Neutrophil (primary cell): Measurements from ENCODE around the gene CRTC3.

ENCODE experiments used
- H3K27ac ChIP-seq: fragments of 200-600 bp; sonication (generic); 2 replicates; pipeline ENCODE4 v1.5.1; 2016; ENCODE audit warnings: mild to moderate bottlenecking, moderate library complexity
- H3K27me3 ChIP-seq: fragments of 200-600 bp; sonication (generic); 2 replicates; pipeline ENCODE4 v1.6.0; 2016; ENCODE audit warnings: mild to moderate bottlenecking
- H3K36me3 ChIP-seq: fragments of 200-600 bp; sonication (generic); 2 replicates; pipeline ENCODE4 v1.5.1; 2017
- H3K4me1 ChIP-seq, 2 experiments: fragments of 200-600 bp in 1 of 2; sonication (generic) in 1 of 2; 1 replicate in 1 of 2; 2 replicates in 1 of 2; pipeline versions ENCODE4 v1.5.1 to v1.6.1; 2013 to 2016; ENCODE audit warnings: low read depth in 1 of 2, low read length in 1 of 2, mild to moderate bottlenecking in 1 of 2, moderate library complexity in 1 of 2; ENCODE audit not compliant: control insufficient read depth in 1 of 2, insufficient read depth in 1 of 2
- H3K4me3 ChIP-seq, 2 experiments: fragments of 200-600 bp in 1 of 2; sonication (generic) in 1 of 2; 1 replicate in 1 of 2; 2 replicates in 1 of 2; pipeline ENCODE4 v1.5.1; 2013 to 2016; ENCODE audit warnings: low read depth in 1 of 2, low read length in 1 of 2, mild to moderate bottlenecking in 1 of 2, moderate library complexity in 1 of 2
- H3K9me3 ChIP-seq: fragments of 200-600 bp; sonication (generic); 2 replicates; pipeline ENCODE4 v1.5.1; 2016
- TF ChIP-seq, protein P1 (sequence below): fragments of 200-600 bp; sonication (generic); IDR thresholded peaks from 2 replicates; pipeline ENCODE4 v1.5.1; 2016; ENCODE audit warnings: antibody characterized with exemption

The CRTC3 gene

DNA sequence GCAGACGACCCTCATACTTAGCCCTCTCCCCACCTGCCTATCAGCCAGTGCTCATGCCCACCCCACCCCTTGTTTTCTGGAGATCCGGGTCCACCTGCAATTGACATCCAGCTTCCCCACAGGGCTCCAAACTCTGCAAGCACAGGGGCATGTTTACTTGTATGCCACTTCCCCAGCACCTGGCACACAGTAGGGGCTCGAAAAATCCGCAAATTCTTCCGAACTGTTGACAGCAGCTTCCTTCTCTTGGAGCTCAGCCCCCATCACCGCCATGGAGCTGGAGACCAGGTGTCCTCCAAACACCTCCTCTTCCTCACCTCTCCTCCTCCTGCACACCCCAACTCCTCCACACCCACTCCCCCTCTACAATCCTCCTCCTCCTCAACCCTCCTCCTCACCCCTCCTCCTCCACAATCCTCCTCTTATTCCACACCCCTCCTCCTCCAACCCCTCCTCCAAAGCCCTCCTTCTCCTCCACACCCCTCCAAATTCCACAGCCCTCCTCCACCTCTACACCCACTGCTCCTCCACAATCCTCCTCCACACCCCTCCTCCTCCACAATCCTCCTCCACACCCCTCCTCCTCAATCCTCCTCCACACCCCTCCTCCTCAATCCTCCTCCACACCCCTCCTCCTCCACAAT is 117.1 kb downstream of the CRTC3 start:
- H3K36me3 ChIP-seq: peaks cover 15% of the 10 kb centered on the region
- no peak overlapping the region for H3K27ac ChIP-seq
- H3K27me3 ChIP-seq: peaks cover 55% of the 10 kb centered on the region
- TF ChIP-seq, protein P1, sequence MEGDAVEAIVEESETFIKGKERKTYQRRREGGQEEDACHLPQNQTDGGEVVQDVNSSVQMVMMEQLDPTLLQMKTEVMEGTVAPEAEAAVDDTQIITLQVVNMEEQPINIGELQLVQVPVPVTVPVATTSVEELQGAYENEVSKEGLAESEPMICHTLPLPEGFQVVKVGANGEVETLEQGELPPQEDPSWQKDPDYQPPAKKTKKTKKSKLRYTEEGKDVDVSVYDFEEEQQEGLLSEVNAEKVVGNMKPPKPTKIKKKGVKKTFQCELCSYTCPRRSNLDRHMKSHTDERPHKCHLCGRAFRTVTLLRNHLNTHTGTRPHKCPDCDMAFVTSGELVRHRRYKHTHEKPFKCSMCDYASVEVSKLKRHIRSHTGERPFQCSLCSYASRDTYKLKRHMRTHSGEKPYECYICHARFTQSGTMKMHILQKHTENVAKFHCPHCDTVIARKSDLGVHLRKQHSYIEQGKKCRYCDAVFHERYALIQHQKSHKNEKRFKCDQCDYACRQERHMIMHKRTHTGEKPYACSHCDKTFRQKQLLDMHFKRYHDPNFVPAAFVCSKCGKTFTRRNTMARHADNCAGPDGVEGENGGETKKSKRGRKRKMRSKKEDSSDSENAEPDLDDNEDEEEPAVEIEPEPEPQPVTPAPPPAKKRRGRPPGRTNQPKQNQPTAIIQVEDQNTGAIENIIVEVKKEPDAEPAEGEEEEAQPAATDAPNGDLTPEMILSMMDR: no peak
- H3K4me3 ChIP-seq: no peak overlapping the region
- no peaks in the 10 kb centered on the region for H3K9me3 ChIP-seq
- peaks cover 9 to 10% of the 10 kb centered on the region in 2 experiments for H3K4me1 ChIP-seq

DNA sequence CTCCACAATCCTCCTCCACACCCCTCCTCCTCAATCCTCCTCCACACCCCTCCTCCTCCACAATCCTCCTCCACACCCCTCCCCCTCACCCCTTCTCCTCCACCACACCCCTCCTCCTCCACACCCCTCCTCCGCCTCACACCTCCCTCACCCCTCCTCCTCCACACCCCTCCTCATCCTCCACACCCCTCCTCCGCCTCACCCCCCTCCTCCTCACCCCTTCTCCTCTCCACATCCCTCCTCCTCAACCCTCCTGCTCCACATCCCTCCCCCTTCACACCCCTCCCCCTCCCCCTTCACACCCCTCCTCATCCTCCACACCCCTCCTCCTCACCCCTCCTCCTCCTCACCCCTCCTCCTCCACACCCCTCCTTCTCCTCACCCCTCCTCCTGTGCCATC is 117.6 kb downstream of the CRTC3 start:
- Histone ChIP-seq H3K9me3 (no peaks in the 10 kb centered on the region), H3K4me1 (peaks cover 9 to 10% of the 10 kb centered on the region in 2 experiments), H3K4me3 (no peak overlapping the region), H3K27ac (no peak overlapping the region), H3K36me3 (peaks cover 10% of the 10 kb centered on the region), H3K27me3 (peaks cover 49% of the 10 kb centered on the region)
- TF ChIP-seq, protein P1: no peak

DNA sequence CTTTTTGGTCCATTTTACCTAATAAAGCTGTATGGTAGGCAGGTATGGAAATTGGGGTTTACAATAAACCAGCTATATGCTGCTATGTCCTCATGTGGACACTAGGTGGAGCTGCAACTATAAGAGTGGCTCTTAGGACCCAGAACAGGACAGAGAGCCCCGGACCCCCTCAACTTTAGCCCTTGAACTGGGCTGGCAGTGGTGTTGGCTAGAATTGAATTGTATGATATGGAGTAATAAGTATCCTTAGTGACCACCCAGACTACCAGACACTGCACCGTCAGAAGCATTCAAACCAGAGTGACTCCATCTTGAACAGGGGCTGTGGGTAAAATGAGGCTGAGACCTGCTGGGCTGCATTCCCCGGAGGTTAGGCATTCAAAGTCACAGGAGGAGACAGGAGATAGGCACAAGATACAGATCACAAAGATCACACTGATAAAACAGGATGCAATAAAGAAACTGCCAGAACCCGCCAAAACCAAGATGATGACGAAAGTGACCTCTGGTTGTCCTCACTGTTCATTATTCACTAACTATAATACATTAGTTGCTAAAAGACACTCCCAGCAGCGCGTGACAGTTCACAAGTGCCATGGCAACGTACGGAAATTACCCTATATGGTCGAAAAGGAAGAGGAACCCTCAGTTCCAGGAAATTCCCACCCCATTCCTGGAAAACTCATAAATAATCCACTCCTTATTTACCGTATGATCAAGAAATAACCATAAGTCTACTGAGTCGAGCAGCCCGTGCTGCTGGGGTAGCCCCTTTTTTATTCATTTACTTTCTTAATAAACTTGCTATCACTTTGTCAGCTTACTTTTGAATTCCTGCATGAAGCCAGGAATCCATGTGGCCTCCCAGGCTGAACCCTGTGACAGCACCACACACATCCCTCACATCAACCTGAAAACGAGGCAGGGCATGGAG is 118.7 kb downstream of the CRTC3 start:
- H3K4me1 ChIP-seq: peaks cover 9 to 10% of the 10 kb centered on the region in 2 experiments
- H3K36me3 ChIP-seq: no peaks in the 10 kb centered on the region
- H3K9me3 ChIP-seq: no peaks in the 10 kb centered on the region
- no peak overlapping the region for H3K27ac ChIP-seq
- peak overlapping the region in 1 of 2 experiments; percentile 16 for H3K4me3 ChIP-seq
- TF ChIP-seq, protein P1: peak; percentile 90
- H3K27me3 ChIP-seq: peaks cover 38% of the 10 kb centered on the region

DNA sequence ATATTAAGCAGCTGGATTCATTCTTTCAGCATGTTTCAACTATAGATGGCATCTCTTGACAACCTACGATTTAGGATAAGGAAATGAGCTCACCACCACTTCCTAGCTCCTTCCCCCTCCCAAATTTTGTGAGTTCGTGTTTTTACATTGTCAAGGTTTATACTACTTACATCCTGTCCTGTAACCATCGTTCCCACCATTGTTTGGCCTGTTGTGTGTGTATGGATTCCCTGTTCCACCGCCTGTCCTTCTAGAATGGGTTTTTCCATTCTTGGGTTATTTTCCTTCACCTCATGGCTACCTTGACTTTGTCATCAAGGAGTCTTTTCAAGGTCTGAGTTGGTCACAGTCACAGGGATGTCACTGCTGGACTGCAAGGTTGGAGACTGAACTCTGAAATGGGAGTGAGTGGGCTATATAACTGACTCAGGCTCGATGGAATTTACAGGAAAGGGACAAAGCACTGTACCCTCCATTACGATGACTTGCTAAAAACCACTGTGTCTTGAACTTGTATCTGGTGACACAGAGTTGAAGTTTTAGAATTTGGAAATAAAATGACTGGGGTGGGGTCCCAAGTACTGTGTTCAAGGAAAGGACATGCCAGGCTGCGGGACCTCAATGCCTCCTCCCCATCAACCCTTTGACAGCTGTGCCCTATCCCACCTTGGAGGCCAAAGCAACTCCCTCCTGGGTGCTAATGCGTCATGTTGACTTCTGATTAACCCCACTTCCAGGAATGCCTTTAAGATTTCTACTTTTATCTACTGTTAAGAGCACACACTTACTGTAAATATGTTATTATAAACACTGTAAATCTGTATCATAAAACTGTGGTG is 120.6 kb downstream of the CRTC3 start:
- H3K27me3 ChIP-seq: peaks cover 20% of the 10 kb centered on the region
- no peaks in the 10 kb centered on the region for H3K36me3 ChIP-seq
- no peak overlapping the region for H3K4me3 ChIP-seq
- no peaks in the 10 kb centered on the region for H3K9me3 ChIP-seq
- TF ChIP-seq, protein P1: no peak
- H3K27ac ChIP-seq: no peak overlapping the region
- H3K4me1 ChIP-seq: peaks cover 9 to 10% of the 10 kb centered on the region in 2 experiments

DNA sequence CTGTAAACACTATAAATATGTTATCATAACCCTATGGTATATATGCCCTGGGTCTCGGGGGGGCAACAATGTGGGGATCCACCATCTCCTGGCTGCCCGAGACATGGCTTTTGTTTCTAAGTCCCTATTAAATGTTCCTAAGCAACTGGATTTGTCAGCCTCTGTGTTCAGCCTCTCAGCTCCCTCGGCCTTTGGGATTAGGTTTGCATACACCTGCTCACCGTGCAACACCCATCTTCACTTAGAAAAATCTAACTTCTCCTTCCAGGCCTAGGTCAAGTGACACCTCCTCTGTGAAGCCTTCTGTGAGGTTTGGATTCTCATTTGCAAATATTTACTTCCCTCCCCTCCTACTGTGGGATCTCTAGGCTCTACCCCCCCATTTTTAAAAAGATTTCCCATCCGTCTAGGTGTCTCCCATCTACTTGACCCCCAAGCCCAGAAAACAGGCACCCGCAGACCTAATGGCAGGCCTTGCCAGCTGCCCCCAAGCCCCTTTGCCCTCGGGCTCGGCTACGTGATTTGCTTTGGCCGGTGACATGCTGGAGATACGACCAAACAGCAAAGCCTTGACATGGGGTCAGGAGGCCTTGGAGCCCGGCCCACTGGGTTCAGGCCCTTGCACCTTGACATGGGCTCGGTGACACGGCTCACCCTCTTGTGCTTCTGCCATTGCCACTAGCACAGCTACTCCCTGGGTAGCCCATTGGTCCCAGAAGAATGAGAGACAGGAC is 121.4 kb downstream of the CRTC3 start:
- TF ChIP-seq, protein P1: no peak
- Histone ChIP-seq H3K36me3 (no peaks in the 10 kb centered on the region), H3K9me3 (no peaks in the 10 kb centered on the region), H3K27ac (no peak overlapping the region), H3K27me3 (peaks cover 12% of the 10 kb centered on the region), H3K4me3 (no peak overlapping the region), H3K4me1 (peaks cover 9 to 10% of the 10 kb centered on the region in 2 experiments)
